Thymus (tissue), 11 donors: ENCODE data around the gene SORL1. TPM values are rescaled to one million over a fixed set of nuclear protein-coding genes. Genes with fewer than 3 reads are reported as not detected.

Experiments used
- DNase-seq, 9 donors: peaks; one replicate each; pipeline ENCODE4 v3.0.0-alpha.2; 2013; ENCODE audit warnings: low spot score in 9 of 9, low read depth in 6 of 9, missing footprints in 1 of 9
- H3K27ac ChIP-seq, 2 donors: one replicate each; pipeline ENCODE4 v1.5.1; 2013; ENCODE audit warnings: control low read depth in 1 of 2, low read depth in 1 of 2, low read length in 1 of 2, mild to moderate bottlenecking in 1 of 2, moderate library complexity in 1 of 2
- H3K27me3 ChIP-seq, 2 donors: one replicate each; pipeline ENCODE4 v1.5.1; 2013; ENCODE audit warnings: low read length in 1 of 2; ENCODE audit not compliant: control insufficient read depth in 2 of 2, insufficient read depth in 1 of 2
- H3K36me3 ChIP-seq, 2 donors: one replicate each; pipeline ENCODE4 v1.5.1; 2013; ENCODE audit warnings: low read length in 1 of 2, mild to moderate bottlenecking in 1 of 2, moderate library complexity in 1 of 2; ENCODE audit not compliant: control insufficient read depth in 2 of 2, insufficient read depth in 2 of 2
- H3K4me1 ChIP-seq, 2 donors: one replicate each; pipeline ENCODE4 v1.5.1; 2013; ENCODE audit warnings: low read length in 2 of 2; ENCODE audit not compliant: control insufficient read depth in 2 of 2, insufficient read depth in 2 of 2
- H3K4me3 ChIP-seq, 2 donors: one replicate each; pipeline ENCODE4 v1.5.1; 2013; ENCODE audit warnings: low read length in 2 of 2, control low read depth in 1 of 2, mild to moderate bottlenecking in 1 of 2
- H3K9me3 ChIP-seq, 2 donors: one replicate each; pipeline ENCODE4 v1.5.1; 2013; ENCODE audit warnings: low read length in 1 of 2, mild to moderate bottlenecking in 1 of 2; ENCODE audit not compliant: control insufficient read depth in 2 of 2, insufficient read depth in 1 of 2
- WGBS: extraction: QIAGEN DNeasy Blood & Tissue Kit; methylation state at CpG from one replicate; pipeline ENCODE4 v1.1.7; 2013; 5-methylcytosine and 5-hydroxymethylcytosine counted together
- polyA plus RNA-seq: library from polyadenylated mRNA; stranded (reverse); fragments of 200-250 nt; gene quantifications from one replicate; pipeline ENCODE4 v1.2.3, GENCODE V29; 2013
- total RNA-seq: library from RNA; stranded (reverse); fragments of 120-200 nt; gene quantifications from one replicate; pipeline ENCODE4 v1.2.4, GENCODE V29; 2013
- donor health status: healthy.

The SORL1 gene
- total and polyA plus RNA-seq, 2 donors, result 7.4 to 23.8 TPM

DNA sequence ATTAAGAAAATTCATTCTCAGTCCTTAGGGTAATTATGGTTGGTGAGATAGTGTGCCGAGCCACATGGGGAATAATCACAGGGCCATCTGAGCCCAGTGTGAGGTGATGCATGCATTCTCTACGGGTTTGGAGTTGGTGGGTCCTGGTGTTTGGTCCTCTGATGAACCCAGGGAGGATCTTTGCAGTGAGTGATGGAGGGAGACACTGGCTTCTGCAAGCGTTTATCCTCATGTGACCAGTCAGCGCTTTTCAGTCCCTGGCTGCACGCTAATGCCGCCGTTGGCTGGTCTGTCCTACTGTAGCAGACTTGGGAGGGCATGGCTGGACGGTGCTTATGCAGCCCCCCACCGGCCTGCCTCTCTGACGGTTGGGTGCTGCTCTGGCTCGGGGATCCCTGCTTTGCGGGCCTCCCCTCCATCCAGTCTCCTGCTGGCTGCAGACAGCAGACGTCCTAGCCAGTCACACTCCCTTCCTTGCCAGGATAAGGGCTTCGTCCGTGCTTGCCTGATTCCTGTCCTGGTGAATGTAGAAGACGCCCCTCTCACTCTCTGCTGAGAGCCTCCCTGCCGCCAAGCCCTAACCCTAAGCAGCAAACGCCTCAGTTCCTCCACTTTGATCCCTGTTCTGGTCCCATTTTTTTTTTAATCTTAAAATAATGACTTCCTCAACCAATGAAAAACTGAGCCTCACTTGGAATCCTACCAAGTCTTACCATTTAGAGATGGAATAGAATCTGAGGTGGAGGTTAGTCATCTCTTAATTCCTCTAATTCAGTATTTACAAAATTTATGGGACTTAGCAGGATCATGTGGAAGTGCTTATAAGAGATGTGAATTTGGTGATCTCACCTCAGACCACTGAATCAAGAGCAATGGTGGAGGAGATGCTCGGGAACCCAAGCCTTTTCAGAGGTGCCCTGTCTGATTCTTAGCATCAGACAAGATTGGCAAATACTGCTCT lies 144.4 kb downstream of the SORL1 start:
- Histone ChIP-seq H3K9me3 (no peaks in the 10 kb centered on the region), H3K4me3 (no peak overlapping the region), H3K27ac (no peak overlapping the region), H3K36me3 (peaks cover 17 to 63% of the 10 kb centered on the region in 2 donors), H3K27me3 (no peaks in the 10 kb centered on the region), H3K4me1 (no peaks in the 10 kb centered on the region)
- DNase-seq, result no peak
- 96% methylated on average over 19 of the region's 19 CpGs for WGBS

GRCh38 chr11:121603316-121603715 lies 151.2 kb downstream of the SORL1 start:
- peaks cover 24 to 59% of the 10 kb centered on the region in 2 donors for H3K36me3 ChIP-seq
- H3K9me3 ChIP-seq, result no peaks in the 10 kb centered on the region
- no peaks in the 10 kb centered on the region for H3K27me3 ChIP-seq
- over 99% methylated on average over 2 of the region's 2 CpGs for WGBS
- H3K4me3 ChIP-seq, result no peak overlapping the region
- no peak overlapping the region for H3K27ac ChIP-seq
- no peaks in the 10 kb centered on the region for H3K4me1 ChIP-seq
- DNase-seq, result no peak

DNA sequence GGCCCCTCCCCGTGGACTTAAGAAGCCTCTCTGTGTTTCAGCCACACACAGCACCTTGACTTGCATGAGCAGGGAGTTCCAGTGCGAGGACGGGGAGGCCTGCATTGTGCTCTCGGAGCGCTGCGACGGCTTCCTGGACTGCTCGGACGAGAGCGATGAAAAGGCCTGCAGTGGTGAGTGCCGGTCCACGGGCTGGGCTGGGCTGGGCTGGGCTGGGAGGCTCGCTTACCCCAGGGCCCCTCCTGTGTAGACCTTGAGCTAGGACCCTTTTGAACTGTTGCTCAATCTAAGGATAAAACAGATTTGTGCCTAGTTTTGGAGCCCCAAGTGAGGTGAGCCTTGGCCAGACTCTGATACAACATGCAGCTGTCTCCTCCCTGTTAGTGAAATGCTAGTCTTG lies 152.0 kb downstream of the SORL1 start:
- Histone ChIP-seq H3K4me1 (no peaks in the 10 kb centered on the region), H3K27ac (no peak overlapping the region), H3K27me3 (no peaks in the 10 kb centered on the region), H3K9me3 (no peaks in the 10 kb centered on the region), H3K4me3 (no peak overlapping the region), H3K36me3 (peaks cover 30 to 66% of the 10 kb centered on the region in 2 donors)
- 98% methylated on average over 13 of the region's 13 CpGs for WGBS
- no peak for DNase-seq

- H3K4me3 ChIP-seq, result no peak overlapping the region
- 98% methylated on average over 4 of the region's 4 CpGs for WGBS
- peaks cover 36 to 86% of the 10 kb centered on the region in 2 donors for H3K36me3 ChIP-seq
Measured at GRCh38 chr11:121606354-121606753, 154.2 kb downstream of the SORL1 start.

GRCh38 chr11:121607341-121607740 lies 155.2 kb downstream of the SORL1 start:
- Histone ChIP-seq H3K27me3 (no peaks in the 10 kb centered on the region), H3K36me3 (peaks cover 40 to 84% of the 10 kb centered on the region in 2 donors), H3K4me1 (no peaks in the 10 kb centered on the region), H3K27ac (no peak overlapping the region), H3K9me3 (no peaks in the 10 kb centered on the region), H3K4me3 (no peak overlapping the region)
- no peak for DNase-seq
- 98% methylated on average over 5 of the region's 5 CpGs for whole genome bisulfite sequencing

More at GRCh38 chr11:121606354-121606753, 154.2 kb downstream of the SORL1 start:
- H3K4me1 ChIP-seq, result no peaks in the 10 kb centered on the region
- DNase-seq, result no peak
- H3K9me3 ChIP-seq, result no peaks in the 10 kb centered on the region
- H3K27ac ChIP-seq, result no peak overlapping the region
- no peaks in the 10 kb centered on the region for H3K27me3 ChIP-seq

GRCh38 chr11:121608545-121609098 lies 156.5 kb downstream of the SORL1 start:
- WGBS, result 98% methylated on average over 9 of the region's 9 CpGs

GRCh38 chr11:121610706-121611105 lies 158.6 kb downstream of the SORL1 start:
- Histone ChIP-seq H3K27me3 (no peaks in the 10 kb centered on the region), H3K27ac (no peak overlapping the region), H3K36me3 (peaks cover 53 to 88% of the 10 kb centered on the region in 2 donors), H3K4me3 (no peak overlapping the region), H3K4me1 (no peaks in the 10 kb centered on the region), H3K9me3 (no peaks in the 10 kb centered on the region)
- WGBS, result 97% methylated on average over 6 of the region's 6 CpGs
- no peak for DNase-seq

More at GRCh38 chr11:121608545-121609098, 156.5 kb downstream of the SORL1 start:
- no peaks in the 10 kb centered on the region for H3K9me3 ChIP-seq
- no peak overlapping the region for H3K27ac ChIP-seq
- peaks cover 48 to 90% of the 10 kb centered on the region in 2 donors for H3K36me3 ChIP-seq
- no peak for DNase-seq
- no peaks in the 10 kb centered on the region for H3K4me1 ChIP-seq
- H3K4me3 ChIP-seq, result no peak overlapping the region
- no peaks in the 10 kb centered on the region for H3K27me3 ChIP-seq

- 98% methylated on average over 6 of the region's 6 CpGs for WGBS
- DNase-seq, result no peak
- Histone ChIP-seq H3K9me3 (no peaks in the 10 kb centered on the region), H3K4me3 (no peak overlapping the region), H3K4me1 (no peaks in the 10 kb centered on the region), H3K36me3 (peaks cover 55 to 88% of the 10 kb centered on the region in 2 donors), H3K27me3 (no peaks in the 10 kb centered on the region), H3K27ac (no peak overlapping the region)
Measured at GRCh38 chr11:121611242-121611641, 159.1 kb downstream of the SORL1 start.

DNA sequence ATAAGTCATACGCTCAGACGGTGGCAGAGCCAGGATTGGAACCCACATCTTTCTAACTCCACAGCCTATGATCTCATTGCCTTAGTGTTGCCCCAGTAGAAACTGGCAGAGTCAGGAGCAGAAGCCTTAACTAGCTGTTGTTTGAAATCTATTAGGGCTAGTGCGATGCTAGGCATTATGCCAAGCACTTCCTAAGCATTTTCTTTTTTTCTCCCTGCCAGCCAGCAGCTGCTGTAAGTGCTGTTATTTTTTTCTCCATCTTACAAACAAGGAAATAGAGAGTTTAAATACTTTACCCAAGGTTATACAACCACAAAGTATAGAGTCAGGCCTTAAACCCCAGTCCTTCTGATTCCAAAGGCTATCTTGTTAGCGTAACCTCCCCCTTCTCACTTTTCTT lies 161.6 kb downstream of the SORL1 start:
- Histone ChIP-seq H3K9me3 (no peaks in the 10 kb centered on the region), H3K27me3 (no peaks in the 10 kb centered on the region), H3K27ac (no peak overlapping the region), H3K36me3 (peaks cover 47 to 86% of the 10 kb centered on the region in 2 donors), H3K4me1 (no peaks in the 10 kb centered on the region), H3K4me3 (no peak overlapping the region)
- DNase-seq, result no peak
- WGBS, result 98% methylated on average over 4 of the region's 4 CpGs
